Activated CD8-positive, alpha-beta memory T cell treated with anti-CD3 and anti-CD28 coated beads for 48 hours (primary cell): ENCODE results near the gene TDG.
"Not testable (repeated sequence)": the region's sequence is repeated elsewhere in the genome, so short reads cannot be mapped to it uniquely, and the experiment has no call there.

ENCODE experiments used
- DNase-seq, 3 experiments: peaks; one replicate each; pipeline ENCODE4 v3.0.0-alpha.2; 2020; ENCODE audit warnings: low read depth in 2 of 3, low spot score in 2 of 3

The TDG gene

GRCh38 chr12:104012331-104012730, 46.7 kb downstream of the TDG start:
- no peak for DNase-seq

- DNase-seq, result not testable (repeated sequence)
Observed at GRCh38 chr12:104021862-104022261, 56.2 kb downstream of the TDG start.

GRCh38 chr12:104022786-104023185, 57.1 kb downstream of the TDG start:
- no peak for DNase-seq

DNA sequence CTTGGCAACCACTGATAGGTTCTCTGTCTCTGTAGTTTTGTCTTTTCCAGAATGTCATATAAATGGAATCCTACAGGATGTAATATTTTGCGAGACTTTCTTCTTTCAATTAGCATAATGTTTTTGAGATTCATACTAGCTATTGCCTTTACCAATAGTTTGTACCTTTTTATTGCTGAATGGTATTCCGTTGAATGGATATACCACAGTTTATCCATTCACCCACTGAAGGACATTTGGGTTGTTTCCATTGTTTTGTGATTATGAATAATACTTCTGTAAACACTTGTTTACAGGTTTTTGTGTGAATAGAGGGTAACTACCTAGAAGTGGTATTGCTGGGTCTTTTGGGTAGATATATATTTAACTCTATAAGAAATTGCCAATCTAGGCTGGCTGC, 58.0 kb downstream of the TDG start:
- DNase-seq, result no peak

- no peak for DNase-seq
Observed at GRCh38 chr12:104024348-104024747, 58.7 kb downstream of the TDG start.

GRCh38 chr12:104025771-104026170, 60.1 kb downstream of the TDG start:
- DNase-seq, result no peak

DNA sequence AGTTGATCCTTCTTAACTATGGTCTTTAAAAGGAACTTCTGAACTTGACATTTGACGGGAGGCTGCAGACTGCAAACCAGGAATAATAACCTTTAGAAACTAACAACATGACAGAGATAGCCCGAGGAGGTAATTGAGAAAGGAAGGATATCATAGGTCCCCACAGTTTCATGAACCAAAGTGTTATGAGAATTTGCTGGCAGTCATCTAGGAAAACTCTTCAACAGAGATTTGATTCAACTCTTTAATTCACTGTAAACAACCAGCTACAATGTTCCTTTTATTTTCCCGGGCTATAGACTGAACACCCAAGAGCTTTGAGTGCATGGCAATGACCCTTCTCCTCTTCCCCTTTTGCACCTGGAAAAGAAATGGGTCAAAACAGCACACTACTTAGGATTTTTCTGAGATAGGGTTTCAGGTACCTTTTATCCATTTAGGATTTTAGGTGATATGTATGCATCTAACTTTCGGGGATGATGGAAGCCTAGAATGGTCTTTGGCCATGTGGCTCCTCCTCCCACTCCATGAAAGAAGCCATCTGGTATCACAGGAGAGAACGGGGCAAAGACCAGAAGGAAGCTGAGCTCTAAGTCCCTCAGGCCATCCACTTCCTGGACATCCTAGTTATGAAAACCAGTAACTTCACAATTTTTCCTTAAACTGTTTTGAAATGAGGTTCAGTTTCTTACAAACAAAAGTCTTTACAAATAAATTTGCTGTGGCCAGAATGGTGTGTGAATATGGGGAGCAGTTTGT, 61.3 kb downstream of the TDG start:
- DNase-seq, result no peak

DNA sequence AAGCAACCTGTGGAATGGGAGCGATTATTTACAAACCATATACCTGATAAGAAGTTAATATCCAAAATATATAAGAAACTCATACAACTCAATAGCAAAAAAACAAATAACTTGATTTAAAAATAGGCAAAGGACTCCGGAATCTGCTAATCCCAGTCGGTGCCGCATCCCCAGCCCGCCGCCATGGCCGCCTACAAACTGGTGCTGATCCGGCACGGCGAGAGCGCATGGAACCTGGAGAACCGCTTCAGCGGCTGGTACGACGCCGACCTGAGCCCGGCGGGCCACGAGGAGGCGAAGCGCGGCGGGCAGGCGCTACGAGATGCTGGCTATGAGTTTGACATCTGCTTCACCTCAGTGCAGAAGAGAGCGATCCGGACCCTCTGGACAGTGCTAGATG, 64.9 kb downstream of the TDG start:
- not testable (repeated sequence) for DNase-seq

- not testable (repeated sequence) for DNase-seq
Observed at GRCh38 chr12:104036143-104036542, 70.5 kb downstream of the TDG start.
